ENCODE results near the gene LRRC32. TPM values are rescaled to one million over a fixed set of nuclear protein-coding genes. Genes with fewer than 3 reads are reported as not detected.

LRRC32 gene
- total RNA-seq, 3 donors from 2014 or later, result 10.4 to 20.3 (median 18.6) TPM

DNA sequence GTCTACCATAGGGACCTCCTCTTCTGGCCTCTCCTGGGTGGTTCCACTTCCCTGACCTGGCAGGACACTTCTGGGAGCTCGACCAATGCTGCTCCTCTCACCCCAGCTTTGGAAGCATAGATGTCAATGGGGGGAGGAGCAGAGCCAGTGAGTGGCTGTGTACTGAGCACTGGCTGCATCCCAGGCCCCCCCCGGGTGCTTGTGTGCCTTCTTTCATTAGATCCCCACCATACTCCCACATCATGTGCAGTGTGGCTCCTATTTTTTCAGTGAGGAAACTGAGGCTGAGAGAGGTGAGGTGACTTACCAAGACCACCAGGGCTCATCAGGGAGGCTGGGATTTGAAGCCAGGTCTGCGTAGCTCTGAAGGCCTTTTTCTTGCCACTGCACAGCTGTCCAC, 44.3 kb downstream of the LRRC32 start:
- Histone ChIP-seq H3K4me1 (ENCODE audit: low read depth) (peaks cover 9% of the 10 kb centered on the region), H3K4me3 (no peak overlapping the region), H3K36me3 (ENCODE audit: low read depth) (no peaks in the 10 kb centered on the region), H3K9me3 (peaks cover 6% of the 10 kb centered on the region)
- ATAC-seq (no peak), DNase-seq (no peak)
- TF ChIP-seq CTCF (IDR thresholded peaks at IDR 0.05), result no peak
- intact Hi-C loops (cut with DNase I, micrococcal nuclease), result no loop called here

- Histone ChIP-seq H3K36me3 (ENCODE audit: low read depth) (no peaks in the 10 kb centered on the region), H3K9me3 (peaks cover 6% of the 10 kb centered on the region), H3K4me3 (no peak overlapping the region), H3K4me1 (ENCODE audit: low read depth) (peaks cover 6% of the 10 kb centered on the region)
- ATAC-seq (no peak), DNase-seq (no peak)
- intact Hi-C loops (cut with DNase I, micrococcal nuclease), result no loop called here
- no peak for TF ChIP-seq CTCF (IDR thresholded peaks at IDR 0.05)
These were observed 44.9 kb downstream of the LRRC32 start for GRCh38 chr11:76625472-76626186.

DNA sequence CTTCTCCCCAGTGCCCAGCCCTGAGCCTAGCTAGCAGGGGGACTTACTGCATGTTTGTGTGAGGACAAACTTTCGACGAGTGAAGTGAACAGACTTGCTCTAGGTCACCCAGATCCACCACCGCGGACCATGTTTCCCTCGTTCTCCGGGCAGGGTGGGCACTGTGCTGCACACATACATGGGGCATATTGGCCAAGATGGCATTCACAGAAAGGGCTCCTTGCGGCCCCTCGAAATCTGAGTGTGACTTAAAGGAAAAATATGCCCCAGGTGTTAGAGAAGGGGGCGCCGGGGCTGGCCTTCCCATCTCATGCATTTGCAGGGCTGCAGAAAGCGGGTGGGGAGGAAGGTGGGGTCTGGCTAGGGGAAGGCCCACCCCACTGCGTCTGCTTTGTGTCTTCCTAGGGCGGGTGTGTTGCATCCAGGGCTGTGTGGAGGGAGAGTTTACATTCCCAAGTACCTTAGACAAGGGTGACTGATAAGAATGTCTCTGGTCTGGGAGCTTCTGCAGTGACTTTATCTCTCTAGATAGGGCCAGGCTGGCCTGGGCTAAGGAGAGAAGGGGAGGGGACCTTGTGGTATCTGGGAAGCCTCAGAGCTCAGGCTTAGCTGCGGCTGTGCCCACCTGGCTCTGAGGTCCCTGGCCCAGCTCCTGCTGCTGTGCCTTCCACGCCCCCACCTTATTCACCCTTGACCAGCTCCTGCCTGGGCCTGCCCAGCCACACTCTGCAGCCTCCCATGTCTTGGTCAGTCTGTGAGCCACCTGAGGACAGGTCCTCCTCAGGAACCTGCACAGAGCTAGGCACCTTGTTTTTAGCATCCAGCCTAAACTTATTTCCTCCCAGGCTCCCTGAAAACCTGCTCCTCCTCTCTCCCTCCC, 45.8 kb downstream of the LRRC32 start:
- Histone ChIP-seq H3K4me1 (ENCODE audit: low read depth) (peaks cover 1% of the 10 kb centered on the region), H3K4me3 (no peak overlapping the region), H3K36me3 (ENCODE audit: low read depth) (no peaks in the 10 kb centered on the region), H3K9me3 (peaks cover 6% of the 10 kb centered on the region)
- no peak for TF ChIP-seq CTCF (IDR thresholded peaks at IDR 0.05)
- no peak for DNase-seq
- intact Hi-C loops (cut with DNase I, micrococcal nuclease), result no loop called here
- ATAC-seq, result no peak

DNA sequence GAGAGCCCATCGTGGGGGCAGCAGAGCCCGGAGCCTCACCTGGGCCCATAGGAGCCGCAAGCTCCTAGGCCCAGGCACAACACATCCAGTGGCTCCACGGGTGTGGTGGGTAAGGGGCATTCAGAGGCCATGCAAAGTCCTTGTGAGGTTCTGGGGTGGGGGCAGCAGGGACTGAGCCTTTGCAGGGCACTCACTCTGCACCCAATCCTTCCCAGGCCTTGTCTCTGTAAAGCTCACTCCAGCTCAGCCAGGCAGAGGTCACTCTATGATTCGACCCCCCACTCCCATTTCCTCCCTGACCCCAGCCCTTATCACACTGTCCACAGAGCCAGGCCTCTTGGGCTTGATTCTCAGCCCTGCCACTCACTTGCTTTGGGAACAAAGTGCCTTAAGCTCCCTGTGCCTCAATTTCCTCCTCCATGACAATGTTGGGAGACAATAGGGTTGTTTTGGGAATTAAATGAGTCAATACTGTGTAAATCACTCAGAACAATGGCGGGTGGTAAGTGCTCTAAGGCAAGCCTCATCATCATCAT, 46.6 kb downstream of the LRRC32 start:
- H3K4me3 ChIP-seq, result no peak overlapping the region
- H3K9me3 ChIP-seq, result peaks cover 6% of the 10 kb centered on the region
- no peak for TF ChIP-seq CTCF (IDR thresholded peaks at IDR 0.05)
- ATAC-seq (no peak), DNase-seq (no peak)
- H3K4me1 ChIP-seq (ENCODE audit: low read depth), result no peaks in the 10 kb centered on the region
- H3K36me3 ChIP-seq (ENCODE audit: low read depth), result no peaks in the 10 kb centered on the region
- intact Hi-C loops (cut with DNase I, micrococcal nuclease), result no loop called here

DNA sequence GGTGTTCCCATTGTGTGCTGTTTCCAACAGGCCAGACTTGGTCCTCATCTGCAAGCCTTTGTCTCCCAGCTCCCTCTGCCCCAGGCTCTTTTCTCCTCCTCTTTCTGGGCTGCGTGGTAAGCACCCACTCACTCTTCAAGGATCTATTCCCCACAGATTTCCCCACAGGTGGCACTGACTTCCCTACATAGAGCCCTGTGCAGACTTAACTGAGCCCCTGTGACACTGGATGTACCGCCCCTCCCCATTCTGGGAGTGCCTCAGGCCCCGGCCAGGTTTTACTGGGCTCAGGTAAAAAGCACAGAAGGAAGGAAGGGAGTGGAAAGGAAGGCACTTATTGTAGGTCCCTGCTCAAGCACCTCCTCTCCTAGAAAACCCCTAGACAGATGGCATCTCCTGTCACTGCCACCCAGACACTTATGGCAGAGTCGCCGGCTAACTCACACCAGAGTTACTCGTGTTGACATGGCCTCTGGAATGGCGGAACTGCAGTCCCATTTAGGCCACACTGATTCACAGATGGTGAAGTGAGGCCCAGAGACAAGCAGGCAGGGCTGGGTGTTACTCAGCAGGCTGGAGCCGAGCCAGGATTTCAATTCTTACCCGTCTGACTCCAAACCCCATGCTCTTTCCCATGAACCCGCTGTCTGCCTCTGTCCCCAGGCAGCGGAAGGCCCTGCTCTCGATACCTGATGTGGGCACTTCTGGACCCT, 47.2 kb downstream of the LRRC32 start:
- intact Hi-C loops (cut with DNase I, micrococcal nuclease), result no loop called here
- no peak for TF ChIP-seq CTCF (IDR thresholded peaks at IDR 0.05)
- H3K4me3 ChIP-seq, result no peak overlapping the region
- H3K4me1 ChIP-seq (ENCODE audit: low read depth), result no peaks in the 10 kb centered on the region
- DNase-seq, result no peak
- H3K36me3 ChIP-seq (ENCODE audit: low read depth), result no peaks in the 10 kb centered on the region
- H3K9me3 ChIP-seq, result peaks cover 6% of the 10 kb centered on the region
- no peak for ATAC-seq
